ENCODE data around the gene TMIGD3. TPM values are rescaled to one million over a fixed set of nuclear protein-coding genes. Genes with fewer than 3 reads are reported as not detected.

Gene TMIGD3
- total RNA-seq, 1 experiment from 2014 or later = 0.21 TPM

GRCh38 chr1:111439461-111440351, 63.7 kb downstream of the TMIGD3 start:
- DNase-seq (ENCODE audit: low read depth, low spot score) = no peak
- in situ Hi-C loops (cut with HindIII; ENCODE audit: low pct_unique_long_range_greater_than_20kb, low sequenced_read_pairs) = no loop called here

GRCh38 chr1:111436726-111437125, 66.7 kb downstream of the TMIGD3 start:
- in situ Hi-C loops (cut with HindIII; ENCODE audit: low pct_unique_long_range_greater_than_20kb, low sequenced_read_pairs) = no loop called here

More at GRCh38 chr1:111436726-111437125, 66.7 kb downstream of the TMIGD3 start:
- DNase-seq (ENCODE audit: low read depth, low spot score) = no peak

Small RNA genes lying within 50 kb of the gene (small RNA-seq; reads per million reads assigned to genes)
- gene RF00019 (0 reads per million in 2 experiments), gene RNU6-792P (0 reads per million in 2 experiments)

Other genes with a start within 250 kb of the TMIGD3 start
- gene CHIA, start 212.8 kb downstream of the TMIGD3 start, total RNA-seq (2014; rRNA removed; shearing (Covaris generic)) = not detected in 2 replicates
- 0.29 and 0.53 TPM in 2 replicates for gene OVGP1, start 75.9 kb downstream of the TMIGD3 start, total RNA-seq (2014; rRNA removed; shearing (Covaris generic))
- gene WDR77, start 54.4 kb downstream of the TMIGD3 start, total RNA-seq (2014; rRNA removed; shearing (Covaris generic)) = 54.1 and 57.1 TPM in 2 replicates
- 683 and 745 TPM in 2 replicates for gene ATP5PB, start 54.2 kb downstream of the TMIGD3 start, total RNA-seq (2014; rRNA removed; shearing (Covaris generic))
- gene C1orf162, start 29.6 kb downstream of the TMIGD3 start, total RNA-seq (2014; rRNA removed; shearing (Covaris generic)) = 0.08 TPM in 1 of 2 replicates, not detected in the other
- gene ADORA3, start within 50 bp of the TMIGD3 start, total RNA-seq (2014; rRNA removed; shearing (Covaris generic)) = not detected in 2 replicates
- 8.4 and 11.2 TPM in 2 replicates for gene RAP1A, start 116.2 kb upstream of the TMIGD3 start, total RNA-seq (2014; rRNA removed; shearing (Covaris generic))
- gene INKA2, start 235.8 kb upstream of the TMIGD3 start, total RNA-seq (2014; rRNA removed; shearing (Covaris generic)) = 0.48 TPM in 1 of 2 replicates, not detected in the other